MCF 10A (cell line): Measurements from ENCODE around the gene LY9. TPM values are rescaled to one million over a fixed set of nuclear protein-coding genes. Genes with fewer than 3 reads are reported as not detected.
A peak's percentile ranks its signal among the peaks of the same experiment; 100 is the strongest.

Experiments used
- BruUV-seq: library from RNA; stranded (reverse); fragments of 400-500 nt; replicated peaks from 2 replicates; lab custom pipeline; 2021; lab: Mats Ljungman, UMichigan
- CTCF ChIA-PET: fragments of 300-600 bp; sonication (Branson Sonifier 250); formaldehyde crosslinking; extraction: SDS; loops from one replicate; lab custom pipeline; 2021; ENCODE audit warnings: antibody characterized with exemption, inconsistent platforms; lab: Yijun Ruan, JAX
- POLR2A ChIA-PET: fragments of 300-600, 350-650 bp; sonication (Branson Sonifier 250); formaldehyde crosslinking; extraction: SDS; loops from one replicate; lab custom pipeline; 2020; ENCODE audit warnings: antibody characterized with exemption, inconsistent platforms; lab: Yijun Ruan, JAX
- DNase-seq: peaks from one replicate; pipeline ENCODE4 v3.0.0-alpha.2; 2018; ENCODE audit not compliant: unreplicated experiment
- H3K27ac Mint-ChIP-seq: one replicate; pipeline ENCODE4 v1.8.0; 2022; ENCODE audit warnings: mild to moderate bottlenecking, low read depth, mixed read lengths; ENCODE audit not compliant: unreplicated experiment
- H3K27me3 Mint-ChIP-seq: one replicate; pipeline ENCODE4 v1.8.0; 2022; ENCODE audit warnings: mixed read lengths; ENCODE audit not compliant: insufficient read depth, unreplicated experiment
- H3K36me3 Mint-ChIP-seq: one replicate; pipeline ENCODE4 v1.8.0; 2022; ENCODE audit warnings: mild to moderate bottlenecking, moderate library complexity, mixed read lengths; ENCODE audit not compliant: insufficient read depth, unreplicated experiment
- H3K4me1 Mint-ChIP-seq: one replicate; pipeline ENCODE4 v1.8.0; 2022; ENCODE audit warnings: mixed read lengths; ENCODE audit not compliant: insufficient read depth, unreplicated experiment
- H3K4me3 Mint-ChIP-seq: one replicate; pipeline ENCODE4 v1.8.0; 2022; ENCODE audit warnings: mild to moderate bottlenecking, moderate library complexity, mixed read lengths; ENCODE audit not compliant: unreplicated experiment
- H3K9me3 Mint-ChIP-seq: one replicate; pipeline ENCODE4 v1.8.0; 2022; ENCODE audit warnings: mixed read lengths; ENCODE audit not compliant: unreplicated experiment
- CTCF ChIP-seq: fragments of 200-600 bp; IDR thresholded peaks from one replicate; pipeline ENCODE4 v1.8.0; 2022; ENCODE audit warnings: antibody characterized with exemption, mild to moderate bottlenecking; ENCODE audit not compliant: unreplicated experiment
- intact Hi-C: fragments of 100-400 bp; cut with micrococcal nuclease; formaldehyde crosslinking; loops from 2 replicates; pipeline ENCODE4 v1.14.1; 2022
- total RNA-seq: library from RNA; stranded (reverse); gene quantifications from 2 replicates; pipeline ENCODE4 v1.2.3, GENCODE V29; 2022

The LY9 gene
- total RNA-seq, 1 experiment from 2014 or later: not detected

GRCh38 chr1:160789702-160790611 is 6.0 kb upstream of the LY9 start:
- no peak for TF ChIP-seq CTCF
- Mint-ChIP-seq H3K4me3 (no peak overlapping the region), H3K27ac (no peak overlapping the region), H3K9me3 (no peaks in the 10 kb centered on the region), H3K4me1 (peaks cover 7% of the 10 kb centered on the region), H3K36me3 (peaks cover 5% of the 10 kb centered on the region), H3K27me3 (no peaks in the 10 kb centered on the region)
- ChIA-PET CTCF (interaction anchor here (0.6 to 1.5 kb wide), 6 partner anchors 8 to 592 kb away, joined by 3 to 4 read pairs (median 3); no protein-coding TSS in a partner anchor), POLR2A (interaction anchor here (0.6 kb wide), 1 partner anchor 57 kb away, joined by 4 read pairs; no protein-coding TSS in a partner anchor)
- intact Hi-C loops: no loop called here
- no peak for DNase-seq
- BruUV-seq: no TSS peak

- CTCF ChIA-PET: interaction anchor here (0.7 to 4.4 kb wide), 13 partner anchors 9 to 959 kb away, joined by 3 to 27 read pairs (median 5); no protein-coding TSS in a partner anchor
- peaks cover 7% of the 10 kb centered on the region for H3K4me1 Mint-ChIP-seq
- H3K4me3 Mint-ChIP-seq: no peak overlapping the region
- peaks cover 5% of the 10 kb centered on the region for H3K36me3 Mint-ChIP-seq
- no peaks in the 10 kb centered on the region for H3K9me3 Mint-ChIP-seq
- no peaks in the 10 kb centered on the region for H3K27me3 Mint-ChIP-seq
- intact Hi-C loops: no loop called here
- TF ChIP-seq CTCF: no peak
- DNase-seq: no peak
- POLR2A ChIA-PET: interaction anchor here (1.1 to 1.9 kb wide), 3 partner anchors 20 to 226 kb away, joined by 3 to 7 read pairs (median 6); partner anchors contain the start of gene F11R
- no TSS peak for BruUV-seq
- no peak overlapping the region for H3K27ac Mint-ChIP-seq
Measured at GRCh38 chr1:160794376-160794775, 1.6 kb upstream of the LY9 start.

GRCh38 chr1:160797271-160797709 is 1.3 kb downstream of the LY9 start:
- intact Hi-C loops: no loop called here
- Mint-ChIP-seq H3K4me3 (no peak overlapping the region), H3K27ac (no peak overlapping the region), H3K27me3 (no peaks in the 10 kb centered on the region), H3K9me3 (no peaks in the 10 kb centered on the region), H3K4me1 (peaks cover 7% of the 10 kb centered on the region), H3K36me3 (peaks cover 5% of the 10 kb centered on the region)
- no peak for DNase-seq
- no peak for TF ChIP-seq CTCF
- no TSS peak for BruUV-seq
- ChIA-PET CTCF (interaction anchor here (0.5 to 4.4 kb wide), 11 partner anchors 16 to 189 kb away, joined by 3 to 27 read pairs (median 4); no protein-coding TSS in a partner anchor), POLR2A (interaction anchor here (0.7 to 1.4 kb wide), 3 partner anchors 9 to 63 kb away, joined by 3 to 6 read pairs (median 4); no protein-coding TSS in a partner anchor)

- CTCF ChIA-PET: interaction anchor here (0.6 to 3.6 kb wide), 9 partner anchors 8 to 189 kb away, joined by 3 to 21 read pairs (median 4); no protein-coding TSS in a partner anchor
- DNase-seq: peak; percentile 30
Measured at GRCh38 chr1:160797861-160798273, 1.9 kb downstream of the LY9 start.

More at GRCh38 chr1:160797861-160798273, 1.9 kb downstream of the LY9 start:
- Mint-ChIP-seq H3K4me3 (no peak overlapping the region), H3K27ac (no peak overlapping the region), H3K27me3 (no peaks in the 10 kb centered on the region), H3K36me3 (peaks cover 2% of the 10 kb centered on the region), H3K9me3 (no peaks in the 10 kb centered on the region), H3K4me1 (peaks cover 7% of the 10 kb centered on the region)
- POLR2A ChIA-PET: interaction anchor here (0.7 to 1.4 kb wide), 3 partner anchors 8 to 64 kb away, joined by 3 to 6 read pairs (median 4); no protein-coding TSS in a partner anchor
- no peak for TF ChIP-seq CTCF
- intact Hi-C loops: no loop called here
- BruUV-seq: no TSS peak
